Parathyroid adenoma (tissue), 2 donors: Measurements from ENCODE around the gene SND1.

Experiments used
- H2AFZ ChIP-seq: fragments of 300-600 bp; sonication (generic); one replicate; pipeline ENCODE4 v1.7.0; 2017; ENCODE audit warnings: antibody characterized with exemption, mild to moderate bottlenecking
- H3K27ac ChIP-seq: fragments of 300-600 bp; sonication (generic); one replicate; pipeline ENCODE4 v1.7.0; 2017
- H3K27me3 ChIP-seq: fragments of 300-600 bp; sonication (generic); one replicate; pipeline ENCODE4 v1.7.0; 2017; ENCODE audit warnings: low read length; ENCODE audit not compliant: control insufficient read depth, insufficient read depth
- H3K36me3 ChIP-seq: fragments of 300-600 bp; sonication (generic); one replicate; pipeline ENCODE4 v1.7.0; 2017; ENCODE audit warnings: low read length; ENCODE audit not compliant: control insufficient read depth, insufficient read depth
- H3K4me1 ChIP-seq: fragments of 300-600 bp; sonication (generic); one replicate; pipeline ENCODE4 v1.7.0; 2017; ENCODE audit warnings: control low read depth
- H3K4me2 ChIP-seq: fragments of 300-600 bp; sonication (generic); one replicate; pipeline ENCODE4 v1.7.0; 2017; ENCODE audit warnings: low read length
- H3K4me3 ChIP-seq: fragments of 300-600 bp; sonication (generic); one replicate; pipeline ENCODE4 v1.7.0; 2017; ENCODE audit warnings: low read depth, low read length
- H3K79me2 ChIP-seq: fragments of 300-600 bp; sonication (generic); one replicate; pipeline ENCODE4 v1.7.0; 2017; ENCODE audit warnings: control low read depth
- H3K9ac ChIP-seq: fragments of 300-600 bp; sonication (generic); one replicate; pipeline ENCODE4 v1.7.0; 2017; ENCODE audit warnings: mild to moderate bottlenecking
- H3K9me3 ChIP-seq: fragments of 300-600 bp; sonication (generic); one replicate; pipeline ENCODE4 v1.7.0; 2017; ENCODE audit warnings: low read length; ENCODE audit not compliant: control insufficient read depth
- CTCF ChIP-seq: fragments of 300-600 bp; sonication (generic); IDR thresholded peaks from one replicate; pipeline ENCODE4 v1.7.0; 2017; ENCODE audit warnings: antibody characterized with exemption, mild to moderate bottlenecking
- donor health status: primary hyperparathyroidism.

SND1 gene

GRCh38 chr7:128027485-128027980, 375.5 kb downstream of the SND1 start:
- Histone ChIP-seq H3K27me3 (no peaks in the 10 kb centered on the region), H3K9me3 (no peaks in the 10 kb centered on the region), H3K9ac (no peak overlapping the region), H3K27ac (no peak overlapping the region), H3K4me2 (no peak overlapping the region), H2AFZ (no peak overlapping the region), H3K4me3 (no peak overlapping the region), H3K4me1 (peaks cover 46% of the 10 kb centered on the region), H3K79me2 (peaks cover 12% of the 10 kb centered on the region), H3K36me3 (no peaks in the 10 kb centered on the region)
- no peak for TF ChIP-seq CTCF

GRCh38 chr7:128029405-128029995, 377.5 kb downstream of the SND1 start:
- H3K9me3 ChIP-seq, result no peaks in the 10 kb centered on the region
- peaks cover 9% of the 10 kb centered on the region for H3K79me2 ChIP-seq
- no peaks in the 10 kb centered on the region for H3K27me3 ChIP-seq
- H3K4me2 ChIP-seq, result no peak overlapping the region
- no peak overlapping the region for H3K27ac ChIP-seq
- peaks cover 30% of the 10 kb centered on the region for H3K4me1 ChIP-seq
- no peaks in the 10 kb centered on the region for H3K36me3 ChIP-seq
- H3K4me3 ChIP-seq, result no peak overlapping the region
- no peak overlapping the region for H3K9ac ChIP-seq
- no peak overlapping the region for H2AFZ ChIP-seq
- no peak for TF ChIP-seq CTCF

GRCh38 chr7:128030263-128030653, 378.3 kb downstream of the SND1 start:
- Histone ChIP-seq H3K9me3 (no peaks in the 10 kb centered on the region), H3K27me3 (no peaks in the 10 kb centered on the region), H3K27ac (no peak overlapping the region), H3K36me3 (no peaks in the 10 kb centered on the region), H3K4me2 (no peak overlapping the region), H2AFZ (no peak overlapping the region), H3K4me3 (no peak overlapping the region), H3K79me2 (peaks cover 10% of the 10 kb centered on the region), H3K9ac (no peak overlapping the region), H3K4me1 (peaks cover 23% of the 10 kb centered on the region)
- TF ChIP-seq CTCF, result no peak

GRCh38 chr7:128030654-128031611, 378.9 kb downstream of the SND1 start, which contains the start of gene LRRC4:
Gene LRRC4, minus strand, starts transcription at chr7:128031437. Its CDS starts 797 bp downstream, at chr7:128030640.
- Histone ChIP-seq H3K9me3 (no peaks in the 10 kb centered on the region), H3K9ac (no peak within 1 kb of the TSS), H2AFZ (peak within 1 kb of the TSS; percentile 73), H3K4me1 (peaks cover 17% of the 10 kb centered on the region), H3K4me3 (peak within 1 kb of the TSS; percentile 48), H3K79me2 (peaks cover 13% of the 10 kb centered on the region), H3K27ac (peak within 1 kb of the TSS; percentile 68), H3K36me3 (no peaks in the 10 kb centered on the region), H3K27me3 (no peaks in the 10 kb centered on the region), H3K4me2 (peak within 1 kb of the TSS; percentile 65)
- peak; percentile 26 for TF ChIP-seq CTCF
